Globus pallidus (tissue), 1 donor: ENCODE data around the gene SH3TC1.

Experiments
- DNase-seq: peaks from one replicate; pipeline ENCODE4 v3.0.0-alpha.2; 2015; ENCODE audit warnings: low spot score

The SH3TC1 gene

GRCh38 chr4:8180310-8181093 is 18.6 kb upstream of the SH3TC1 start:
- no peak for DNase-seq

- DNase-seq = no peak
Measured at GRCh38 chr4:8181119-8181518, 18.0 kb upstream of the SH3TC1 start.

- DNase-seq = no peak
Measured at GRCh38 chr4:8181844-8182243, 17.2 kb upstream of the SH3TC1 start.

- DNase-seq = no peak
Measured at GRCh38 chr4:8182294-8182693, 16.8 kb upstream of the SH3TC1 start.

GRCh38 chr4:8182858-8183725 is 16.0 kb upstream of the SH3TC1 start:
- no peak for DNase-seq

GRCh38 chr4:8184061-8184460 is 15.0 kb upstream of the SH3TC1 start:
- no peak for DNase-seq

GRCh38 chr4:8185295-8185694 is 13.8 kb upstream of the SH3TC1 start:
- DNase-seq = no peak

- no peak for DNase-seq
Measured at GRCh38 chr4:8185930-8186329, 13.2 kb upstream of the SH3TC1 start.

GRCh38 chr4:8188085-8188484 is 11.0 kb upstream of the SH3TC1 start:
- no peak for DNase-seq

GRCh38 chr4:8188743-8189550 is 10.1 kb upstream of the SH3TC1 start:
- DNase-seq = no peak

- DNase-seq = no peak
Measured at GRCh38 chr4:8189551-8190466, 9.3 kb upstream of the SH3TC1 start.

- DNase-seq = peak; percentile 66
Measured at GRCh38 chr4:8191136-8191747, 7.8 kb upstream of the SH3TC1 start.

GRCh38 chr4:8192748-8193738 is 6.0 kb upstream of the SH3TC1 start:
- DNase-seq = no peak

- no peak for DNase-seq
Measured at GRCh38 chr4:8194306-8195242, 4.5 kb upstream of the SH3TC1 start.

- DNase-seq = no peak
Measured at GRCh38 chr4:8195431-8195830, 3.7 kb upstream of the SH3TC1 start.

- no peak for DNase-seq
Measured at GRCh38 chr4:8195841-8196458, 3.1 kb upstream of the SH3TC1 start.

GRCh38 chr4:8197521-8197920 is 1.6 kb upstream of the SH3TC1 start:
- no peak for DNase-seq
